Measurements from ENCODE around the gene GPR85.
"Not testable (repeated sequence)": the region's sequence is repeated elsewhere in the genome, so short reads cannot be mapped to it uniquely, and the experiment has no call there.

The GPR85 gene

GRCh38 chr7:113083816-113084495 lies 2.7 kb downstream of the GPR85 start:
- FAIRE-seq, result no peak

- no peak for FAIRE-seq
Measured at GRCh38 chr7:113083132-113083815, 3.4 kb downstream of the GPR85 start.

GRCh38 chr7:113078331-113078730 lies 8.3 kb downstream of the GPR85 start:
- no peak for FAIRE-seq

- no peak for FAIRE-seq
Measured at GRCh38 chr7:113076703-113077102, 9.9 kb downstream of the GPR85 start.

- FAIRE-seq, result no peak
Measured at GRCh38 chr7:113071465-113071864, 15.2 kb downstream of the GPR85 start.

- no peak for FAIRE-seq
Measured at GRCh38 chr7:113062499-113062898, 24.1 kb downstream of the GPR85 start.

GRCh38 chr7:113060100-113060499 lies 26.5 kb downstream of the GPR85 start:
- FAIRE-seq, result no peak

- FAIRE-seq, result no peak
Measured at GRCh38 chr7:113054938-113055337, 31.7 kb downstream of the GPR85 start.

- not testable (repeated sequence) for FAIRE-seq
Measured at GRCh38 chr7:113054272-113054671, 32.4 kb downstream of the GPR85 start.

- FAIRE-seq, result not testable (repeated sequence)
Measured at GRCh38 chr7:113049221-113049620, 37.4 kb downstream of the GPR85 start.

GRCh38 chr7:113046453-113046852 lies 40.2 kb downstream of the GPR85 start:
- no peak for FAIRE-seq

- no peak for FAIRE-seq
Measured at GRCh38 chr7:113045379-113045778, 41.2 kb downstream of the GPR85 start.

- no peak for FAIRE-seq
Measured at GRCh38 chr7:113044394-113044793, 42.2 kb downstream of the GPR85 start.

GRCh38 chr7:113040849-113041248 lies 45.8 kb downstream of the GPR85 start:
- no peak for FAIRE-seq

GRCh38 chr7:113033959-113034358 lies 52.7 kb downstream of the GPR85 start:
- no peak for FAIRE-seq
